Activated CD8-positive, alpha-beta T cell treated with anti-CD3 and anti-CD28 coated beads for 36 hours (primary cell): ENCODE measurements around the gene RBPMS2. TPM values are rescaled to one million over a fixed set of nuclear protein-coding genes. Genes with fewer than 3 reads are reported as not detected.
"Not testable (repeated sequence)": the region's sequence is repeated elsewhere in the genome, so short reads cannot be mapped to it uniquely, and the experiment has no call there.

Experiments used
- ATAC-seq: fragments of 200-7000 bp; cut with Tn5 transposase; one replicate; pipeline ENCODE4 v1.10.0; 2021; ENCODE audit warnings: mild to moderate bottlenecking, moderate library complexity
- CTCF ChIA-PET: fragments of 350-600 bp; sonication (Branson Sonifier 250); formaldehyde crosslinking; loops from one replicate; lab custom pipeline; 2021; ENCODE audit warnings: antibody characterized with exemption; lab: Charles Lee
- POLR2A ChIA-PET: fragments of 350-600 bp; sonication (Branson Sonifier 250); formaldehyde crosslinking; loops from one replicate; lab custom pipeline; 2021; ENCODE audit warnings: antibody characterized with exemption; lab: Charles Lee
- DNase-seq: peaks from one replicate; pipeline ENCODE4 v3.0.0-alpha.2; 2020
- H3K27ac Mint-ChIP-seq: one replicate; pipeline ENCODE4 v1.8.0; 2021; ENCODE audit warnings: mild to moderate bottlenecking, mixed read lengths
- H3K27me3 Mint-ChIP-seq: one replicate; pipeline ENCODE4 v1.8.0; 2021; ENCODE audit warnings: mixed read lengths
- H3K36me3 Mint-ChIP-seq: one replicate; pipeline ENCODE4 v1.8.0; 2021; ENCODE audit warnings: low read depth, mixed read lengths
- H3K4me1 Mint-ChIP-seq: one replicate; pipeline ENCODE4 v1.8.0; 2021; ENCODE audit warnings: low read depth, mixed read lengths
- H3K4me3 Mint-ChIP-seq: one replicate; pipeline ENCODE4 v1.8.0; 2021; ENCODE audit warnings: mild to moderate bottlenecking, moderate library complexity, mixed read lengths
- H3K9me3 Mint-ChIP-seq: one replicate; pipeline ENCODE4 v1.8.0; 2021; ENCODE audit warnings: mixed read lengths
- CTCF ChIP-seq: fragments of 200-600 bp; IDR thresholded peaks from one replicate; pipeline ENCODE4 v1.8.0; 2022; ENCODE audit warnings: antibody characterized with exemption, mild to moderate bottlenecking
- intact Hi-C: fragments of 100-400 bp; cut with micrococcal nuclease; formaldehyde crosslinking; loops from one replicate; pipeline ENCODE4 v1.10.0; 2022
- total RNA-seq, 2 experiments: library from RNA; stranded (reverse); gene quantifications; one replicate each; pipeline ENCODE4 v1.2.3, GENCODE V29; 2021

The RBPMS2 gene
- total RNA-seq, 2 experiments from 2014 or later, result not detected

DNA sequence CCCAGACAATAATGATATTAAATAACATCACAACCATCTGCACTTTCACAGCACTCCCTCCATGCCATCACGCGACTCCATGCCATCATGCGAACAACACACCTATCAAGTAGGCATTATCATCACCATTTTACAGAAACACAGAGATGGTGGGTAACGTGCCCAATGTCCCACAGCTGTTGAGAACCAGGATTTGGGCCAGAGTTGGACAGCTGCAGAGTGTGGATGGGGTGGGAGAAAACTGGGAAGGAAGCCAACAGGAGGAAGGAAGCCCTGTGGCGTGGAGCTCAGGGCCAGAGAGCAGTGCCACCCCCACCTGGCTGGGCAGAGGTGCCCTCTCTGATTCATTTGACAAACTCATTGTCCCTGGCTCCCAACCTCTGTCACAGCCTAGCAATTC lies 29.0 kb downstream of the RBPMS2 start:
- POLR2A ChIA-PET, result no interaction called here
- Mint-ChIP-seq H3K4me1 (no peaks in the 10 kb centered on the region), H3K36me3 (no peaks in the 10 kb centered on the region), H3K27ac (no peak overlapping the region), H3K4me3 (no peak overlapping the region), H3K9me3 (no peaks in the 10 kb centered on the region), H3K27me3 (peaks cover 4% of the 10 kb centered on the region)
- CTCF ChIA-PET, result interaction anchor here (1.5 kb wide), 1 partner anchor 64 kb away, joined by 8 read pairs; no protein-coding TSS in a partner anchor
- TF ChIP-seq CTCF, result no peak
- DNase-seq (no peak), ATAC-seq (no peak)
- intact Hi-C loops, result no loop called here

GRCh38 chr15:64743691-64744090 lies 31.7 kb downstream of the RBPMS2 start:
- peaks cover 4% of the 10 kb centered on the region for H3K27me3 Mint-ChIP-seq

GRCh38 chr15:64742921-64743320 lies 32.5 kb downstream of the RBPMS2 start:
- H3K36me3 Mint-ChIP-seq, result no peaks in the 10 kb centered on the region
- no peaks in the 10 kb centered on the region for H3K9me3 Mint-ChIP-seq
- ATAC-seq (no peak), DNase-seq (no peak)
- no peaks in the 10 kb centered on the region for H3K4me1 Mint-ChIP-seq
- H3K27me3 Mint-ChIP-seq, result peaks cover 4% of the 10 kb centered on the region
- ChIA-PET POLR2A (interaction anchor here (1.1 kb wide), 1 partner anchor 11 kb away, joined by 4 read pairs; no protein-coding TSS in a partner anchor), CTCF (interaction anchor here (0.9 to 1.6 kb wide), 3 partner anchors 15 to 68 kb away, joined by 3 to 7 read pairs (median 6); no protein-coding TSS in a partner anchor)
- no peak for TF ChIP-seq CTCF
- H3K27ac Mint-ChIP-seq, result no peak overlapping the region
- no peak overlapping the region for H3K4me3 Mint-ChIP-seq
- intact Hi-C loops, result no loop called here

More at GRCh38 chr15:64743691-64744090, 31.7 kb downstream of the RBPMS2 start:
- no peak for TF ChIP-seq CTCF
- ATAC-seq, result no peak
- H3K4me3 Mint-ChIP-seq, result no peak overlapping the region
- no peak overlapping the region for H3K27ac Mint-ChIP-seq
- POLR2A ChIA-PET, result no interaction called here
- H3K4me1 Mint-ChIP-seq, result no peaks in the 10 kb centered on the region
- H3K36me3 Mint-ChIP-seq, result no peaks in the 10 kb centered on the region
- no peaks in the 10 kb centered on the region for H3K9me3 Mint-ChIP-seq
- no peak for DNase-seq
- CTCF ChIA-PET, result interaction anchor here (0.9 to 1.5 kb wide), 2 partner anchors 16 to 57 kb away, joined by 3 to 6 read pairs; no protein-coding TSS in a partner anchor
- intact Hi-C loops, result no loop called here

DNA sequence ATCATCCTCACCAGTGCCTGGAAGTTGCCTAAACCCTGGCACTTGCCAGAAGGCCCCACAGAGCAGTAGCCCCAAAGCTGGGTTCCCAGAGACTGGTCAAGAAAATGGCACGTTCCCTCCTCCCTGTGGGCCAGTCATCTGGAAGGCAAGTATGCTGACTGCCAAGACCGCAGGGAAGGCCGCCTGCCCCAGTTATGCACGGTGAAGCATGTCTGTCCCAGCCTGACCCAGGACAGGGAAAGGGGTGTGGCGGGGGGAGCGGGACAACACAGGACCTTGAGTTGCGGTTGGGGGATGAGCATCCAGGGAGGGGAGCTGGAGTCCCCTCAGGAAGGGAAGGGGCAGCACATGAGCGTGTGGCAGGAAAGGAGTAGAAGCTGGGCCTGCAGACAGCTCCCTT lies 33.0 kb downstream of the RBPMS2 start:
- Mint-ChIP-seq H3K4me3 (no peak overlapping the region), H3K9me3 (no peaks in the 10 kb centered on the region), H3K4me1 (no peaks in the 10 kb centered on the region), H3K27me3 (peaks cover 4% of the 10 kb centered on the region), H3K36me3 (no peaks in the 10 kb centered on the region), H3K27ac (no peak overlapping the region)
- no peak for TF ChIP-seq CTCF
- POLR2A ChIA-PET, result interaction anchor here (1.1 to 1.5 kb wide), 2 partner anchors 10 to 22 kb away, joined by 3 to 4 read pairs; no protein-coding TSS in a partner anchor
- CTCF ChIA-PET, result interaction anchor here (1.5 to 1.6 kb wide), 2 partner anchors 56 to 69 kb away, joined by 6 to 7 read pairs; no protein-coding TSS in a partner anchor
- no peak for ATAC-seq
- intact Hi-C loops, result no loop called here
- DNase-seq, result no peak

DNA sequence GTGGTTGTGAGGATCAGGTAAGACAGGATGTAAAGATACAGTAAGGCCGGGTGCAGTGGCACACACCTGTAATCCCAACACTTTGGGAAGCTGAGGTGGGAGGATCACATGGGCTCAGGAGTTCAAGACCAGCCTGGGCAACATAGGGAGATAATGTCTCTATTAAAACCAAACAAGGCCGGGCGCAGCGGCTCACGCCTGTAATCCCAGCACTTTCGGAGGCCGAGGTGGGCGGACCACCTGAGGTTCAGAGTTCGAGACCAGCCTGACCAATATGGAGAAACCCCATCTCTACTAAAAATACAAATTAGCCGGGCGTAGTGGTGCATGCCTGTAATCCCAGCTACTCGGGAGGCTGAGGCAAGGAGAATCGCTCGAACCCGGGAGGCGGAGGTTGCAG lies 33.7 kb downstream of the RBPMS2 start:
- ATAC-seq, H3K36me3 Mint-ChIP-seq, DNase-seq, H3K9me3 Mint-ChIP-seq, H3K4me1 Mint-ChIP-seq, H3K27me3 Mint-ChIP-seq, H3K4me3 Mint-ChIP-seq, H3K27ac Mint-ChIP-seq, intact Hi-C loops: not testable (repeated sequence)
- CTCF ChIA-PET, result interaction anchor here (1.2 to 3.8 kb wide), 3 partner anchors 11 to 69 kb away, joined by 4 to 17 read pairs (median 7); no protein-coding TSS in a partner anchor
- POLR2A ChIA-PET, result interaction anchor here (1.5 kb wide), 1 partner anchor 21 kb away, joined by 3 read pairs; no protein-coding TSS in a partner anchor
